Posterior cingulate gyrus (tissue), 11 donors: ENCODE data around the gene REST.
"Not testable (repeated sequence)": the region's sequence is repeated elsewhere in the genome, so short reads cannot be mapped to it uniquely, and the experiment has no call there.

Experiments used
- DNase-seq, 10 donors: peaks; one replicate each; pipeline versions ENCODE4 v3.0.0 to v3.0.0-alpha.2; 2020 to 2021; ENCODE audit warnings: mixed read lengths in 3 of 10
- intact Hi-C: fragments of 100-400 bp; cut with DNase I; formaldehyde crosslinking; loops from one replicate; pipeline ENCODE4 v1.15.1; 2023

The REST gene, protein sequence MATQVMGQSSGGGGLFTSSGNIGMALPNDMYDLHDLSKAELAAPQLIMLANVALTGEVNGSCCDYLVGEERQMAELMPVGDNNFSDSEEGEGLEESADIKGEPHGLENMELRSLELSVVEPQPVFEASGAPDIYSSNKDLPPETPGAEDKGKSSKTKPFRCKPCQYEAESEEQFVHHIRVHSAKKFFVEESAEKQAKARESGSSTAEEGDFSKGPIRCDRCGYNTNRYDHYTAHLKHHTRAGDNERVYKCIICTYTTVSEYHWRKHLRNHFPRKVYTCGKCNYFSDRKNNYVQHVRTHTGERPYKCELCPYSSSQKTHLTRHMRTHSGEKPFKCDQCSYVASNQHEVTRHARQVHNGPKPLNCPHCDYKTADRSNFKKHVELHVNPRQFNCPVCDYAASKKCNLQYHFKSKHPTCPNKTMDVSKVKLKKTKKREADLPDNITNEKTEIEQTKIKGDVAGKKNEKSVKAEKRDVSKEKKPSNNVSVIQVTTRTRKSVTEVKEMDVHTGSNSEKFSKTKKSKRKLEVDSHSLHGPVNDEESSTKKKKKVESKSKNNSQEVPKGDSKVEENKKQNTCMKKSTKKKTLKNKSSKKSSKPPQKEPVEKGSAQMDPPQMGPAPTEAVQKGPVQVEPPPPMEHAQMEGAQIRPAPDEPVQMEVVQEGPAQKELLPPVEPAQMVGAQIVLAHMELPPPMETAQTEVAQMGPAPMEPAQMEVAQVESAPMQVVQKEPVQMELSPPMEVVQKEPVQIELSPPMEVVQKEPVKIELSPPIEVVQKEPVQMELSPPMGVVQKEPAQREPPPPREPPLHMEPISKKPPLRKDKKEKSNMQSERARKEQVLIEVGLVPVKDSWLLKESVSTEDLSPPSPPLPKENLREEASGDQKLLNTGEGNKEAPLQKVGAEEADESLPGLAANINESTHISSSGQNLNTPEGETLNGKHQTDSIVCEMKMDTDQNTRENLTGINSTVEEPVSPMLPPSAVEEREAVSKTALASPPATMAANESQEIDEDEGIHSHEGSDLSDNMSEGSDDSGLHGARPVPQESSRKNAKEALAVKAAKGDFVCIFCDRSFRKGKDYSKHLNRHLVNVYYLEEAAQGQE

GRCh38 chr4:56907489-56908205 is at the start of gene REST:
Gene REST, plus strand, starts transcription at chr4:56907900. Its CDS starts 2,739 bp downstream, at chr4:56910639.
- peak in 9 of 10 donors; percentile 22 to 93 (median 48) for DNase-seq
- intact Hi-C loops: loop anchor here (1.0 kb wide), 1 partner anchor 70 kb away; the partner anchor contains the start of gene NOA1

DNA sequence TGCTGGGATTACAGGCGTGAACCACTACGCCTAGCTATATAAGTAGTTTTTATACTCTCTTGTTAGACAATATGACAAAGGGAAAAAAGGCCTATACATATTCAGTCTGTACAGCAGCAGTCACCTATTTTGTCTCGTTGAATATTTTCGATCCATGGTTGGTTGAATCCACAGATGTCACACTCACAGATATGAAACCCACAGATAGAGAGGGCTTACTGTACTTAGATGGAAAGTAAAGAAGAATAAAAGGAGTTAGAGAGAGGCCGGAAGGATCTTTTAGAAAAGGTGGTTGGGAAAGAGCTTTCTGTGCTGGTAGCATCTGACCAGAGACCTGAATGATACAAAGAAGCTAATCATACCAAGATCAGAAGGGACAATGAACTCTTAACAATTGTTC is 47.9 kb upstream of the REST start:
- intact Hi-C loops: no loop called here

DNA sequence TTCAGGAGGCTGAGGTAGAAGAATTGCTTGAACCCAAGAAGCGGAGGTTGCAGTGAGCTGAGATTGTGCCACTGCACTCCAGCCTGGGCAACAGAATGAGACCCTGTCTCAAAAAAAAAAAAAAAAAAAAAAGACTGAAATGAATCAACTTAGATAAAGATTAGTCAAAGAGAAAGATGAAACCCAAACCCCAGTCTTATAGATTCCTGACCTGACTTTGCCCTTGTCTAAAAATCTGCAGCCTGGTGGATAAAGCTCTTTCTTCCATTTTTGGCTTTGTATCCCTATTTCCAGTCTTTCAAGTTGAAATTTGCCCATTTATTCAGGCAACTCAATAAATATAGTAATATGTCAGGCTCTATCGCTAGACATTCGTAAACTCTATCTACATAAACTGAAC is 46.9 kb upstream of the REST start:
- intact Hi-C loops: no loop called here
- DNase-seq: no peak

More for the DNA sequence above, 47.9 kb upstream of the REST start:
- no peak for DNase-seq

DNA sequence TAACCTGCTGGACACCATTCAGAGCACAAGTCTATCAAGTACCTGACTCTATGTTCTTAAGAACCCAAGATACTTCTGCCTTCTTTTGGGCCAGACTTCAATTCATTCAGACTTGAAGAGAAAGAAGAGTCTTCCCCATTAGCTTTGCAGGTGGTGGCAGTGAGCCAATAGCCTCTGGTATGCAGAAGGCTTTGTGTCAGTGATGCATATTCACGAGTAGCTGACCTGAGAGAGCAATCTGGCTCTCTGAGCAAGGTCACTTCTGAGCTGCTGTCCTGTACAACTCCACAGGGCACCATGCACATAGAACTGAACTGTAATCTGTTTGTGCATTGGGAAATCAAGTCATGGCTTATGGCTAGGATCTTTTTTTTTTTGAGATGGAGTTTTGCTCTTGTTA is 46.3 kb upstream of the REST start:
- no peak for DNase-seq
- intact Hi-C loops: no loop called here

DNA sequence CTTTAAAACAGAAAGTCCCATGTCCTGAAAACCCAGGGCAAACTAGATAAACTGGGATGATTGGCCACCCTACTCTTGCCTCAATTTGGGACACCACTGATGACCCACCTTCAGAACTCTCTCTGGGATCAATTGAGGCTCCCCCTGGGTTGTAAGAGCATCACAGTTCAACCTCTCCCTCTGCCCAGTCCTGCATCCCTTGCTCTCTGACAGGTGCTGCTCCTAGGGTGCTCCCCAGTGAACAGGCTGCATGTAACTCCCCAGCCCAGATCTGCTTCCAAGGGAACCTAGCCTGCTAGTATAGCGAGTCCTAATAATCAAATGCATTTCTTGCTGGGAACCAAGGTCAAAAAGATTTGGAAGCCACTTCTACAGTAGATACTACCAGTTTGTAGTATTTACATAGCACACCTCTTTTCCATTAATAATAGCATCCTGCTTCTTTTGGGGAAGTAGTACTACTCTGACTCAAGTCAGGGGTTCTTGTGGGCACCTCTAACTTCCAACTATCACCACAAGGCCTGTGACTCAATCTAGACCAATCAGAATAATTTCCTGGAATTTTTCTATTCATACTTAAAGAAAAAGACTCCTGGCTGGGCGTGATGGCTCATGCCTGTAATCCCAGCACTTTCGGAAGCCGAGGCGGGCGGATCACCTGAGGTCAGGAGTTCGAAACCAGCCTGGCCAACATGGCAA is 44.1 kb upstream of the REST start:
- DNase-seq: no peak
- intact Hi-C loops: no loop called here

- no peak for DNase-seq
- intact Hi-C loops: no loop called here
Observed at GRCh38 chr4:56870946-56871345, 36.8 kb upstream of the REST start.

DNA sequence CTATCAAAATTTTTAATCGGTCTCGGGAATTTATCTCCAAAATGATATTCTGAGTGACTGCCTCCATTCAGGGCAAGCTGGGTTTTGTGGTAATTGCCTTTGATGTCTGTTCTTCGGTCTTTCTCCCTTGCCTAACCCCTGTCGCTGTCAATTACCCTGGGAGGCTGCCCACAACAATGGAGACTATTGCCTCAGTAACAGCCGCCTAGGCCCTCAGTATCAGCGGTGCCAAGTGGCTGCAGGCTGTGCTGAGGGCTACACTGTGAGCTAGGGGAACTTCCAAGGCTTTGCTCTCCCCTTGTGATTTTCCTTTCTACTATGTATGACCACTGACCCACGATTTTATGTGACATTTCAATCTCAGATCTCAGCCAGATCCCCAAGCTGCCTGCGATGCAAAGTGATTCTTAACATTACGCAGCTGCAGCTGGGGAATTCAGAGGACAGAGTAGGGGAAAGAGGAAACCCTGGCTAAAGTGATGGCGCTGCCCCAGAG is 36.3 kb upstream of the REST start:
- DNase-seq: peak in 5 of 10 donors; percentile 18 to 47 (median 19)
- intact Hi-C loops: no loop called here

DNA sequence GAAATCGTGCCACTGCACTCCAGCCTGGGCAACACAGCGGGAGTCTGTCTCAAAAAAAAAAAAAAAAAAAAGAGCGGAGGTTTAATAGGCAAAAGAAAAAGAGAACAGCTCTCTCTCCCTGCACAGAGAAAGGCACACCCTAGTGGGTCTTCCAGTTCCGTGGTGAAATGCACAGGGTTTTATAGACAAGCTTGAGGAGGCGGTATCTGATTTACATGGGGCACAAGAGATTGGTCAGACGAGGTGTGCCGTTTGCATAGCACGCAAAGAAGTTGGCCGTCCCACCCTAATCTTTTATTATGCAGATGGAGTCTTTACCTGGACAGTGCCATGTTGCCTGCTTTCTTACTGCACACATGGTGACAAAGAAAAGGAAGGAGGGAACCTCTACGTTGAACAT is 33.5 kb upstream of the REST start:
- DNase-seq: no peak
- intact Hi-C loops: no loop called here

- no peak for DNase-seq
- intact Hi-C loops: no loop called here
Observed at GRCh38 chr4:56874923-56875322, 32.8 kb upstream of the REST start.

DNA sequence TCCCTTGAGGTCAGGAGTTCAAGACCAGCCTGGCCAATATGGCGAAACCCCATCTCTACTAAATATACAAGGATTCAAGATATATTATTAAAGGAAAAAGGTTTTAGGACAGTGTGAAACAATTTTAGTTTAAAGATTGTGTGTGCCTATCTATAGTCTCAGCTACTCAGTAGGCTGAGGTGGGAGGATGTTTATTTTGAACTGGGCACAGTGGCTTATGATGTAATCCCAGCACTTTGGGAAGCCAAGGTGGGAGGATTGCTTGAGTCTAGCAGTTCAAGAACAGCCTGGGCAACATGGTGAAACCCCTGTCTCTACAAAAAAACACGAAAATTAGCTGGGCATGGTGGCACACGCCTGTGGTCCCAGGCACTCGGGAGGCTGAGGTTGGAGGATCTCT is 31.4 kb upstream of the REST start:
- intact Hi-C loops: no loop called here
- DNase-seq: no peak

DNA sequence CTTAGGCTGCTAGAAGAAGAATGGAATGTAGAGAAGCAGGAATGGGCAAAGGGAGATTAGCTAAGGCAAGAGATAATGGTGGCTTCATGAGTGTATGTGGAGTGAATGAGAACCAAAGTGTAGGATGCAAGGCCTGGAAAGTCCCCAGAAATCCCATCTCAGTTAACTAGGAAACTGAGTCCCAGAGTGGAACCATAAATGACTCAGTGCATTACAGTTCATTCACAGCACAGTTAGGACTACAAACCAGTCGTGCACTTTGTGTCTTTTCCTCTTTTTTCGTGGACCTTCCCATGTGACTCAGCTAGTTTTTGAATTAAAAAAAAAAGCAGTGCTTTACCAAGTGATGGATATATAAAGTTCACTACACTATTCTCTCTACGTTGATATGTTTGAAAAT is 27.7 kb upstream of the REST start:
- no peak for DNase-seq
- intact Hi-C loops: no loop called here

- DNase-seq: no peak
- intact Hi-C loops: no loop called here
Observed at GRCh38 chr4:56880572-56880971, 27.1 kb upstream of the REST start.

- DNase-seq: not testable (repeated sequence)
Observed at GRCh38 chr4:56884511-56884910, 23.2 kb upstream of the REST start.

DNA sequence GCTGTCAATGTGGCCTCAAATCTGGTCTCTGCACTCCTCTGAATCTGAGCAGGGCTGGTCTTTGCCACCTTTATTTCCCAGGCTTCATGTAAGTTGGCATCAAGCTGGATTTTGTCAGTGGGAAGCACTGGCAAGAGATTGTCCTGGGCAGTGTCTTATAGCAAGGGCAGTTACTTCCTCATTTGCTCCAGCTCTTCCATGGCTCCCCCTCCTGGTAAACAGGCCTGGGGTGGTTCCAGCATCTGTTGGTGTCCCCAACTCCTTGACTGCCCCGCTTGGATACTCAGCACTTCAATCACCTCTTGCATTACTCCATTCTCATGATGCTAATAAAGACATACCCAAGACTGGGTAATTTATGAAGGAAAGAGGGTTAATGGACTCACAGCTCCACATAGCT is 15.0 kb upstream of the REST start:
- intact Hi-C loops: no loop called here
- no peak for DNase-seq

More at GRCh38 chr4:56884511-56884910, 23.2 kb upstream of the REST start:
- intact Hi-C loops: not testable (repeated sequence)

DNA sequence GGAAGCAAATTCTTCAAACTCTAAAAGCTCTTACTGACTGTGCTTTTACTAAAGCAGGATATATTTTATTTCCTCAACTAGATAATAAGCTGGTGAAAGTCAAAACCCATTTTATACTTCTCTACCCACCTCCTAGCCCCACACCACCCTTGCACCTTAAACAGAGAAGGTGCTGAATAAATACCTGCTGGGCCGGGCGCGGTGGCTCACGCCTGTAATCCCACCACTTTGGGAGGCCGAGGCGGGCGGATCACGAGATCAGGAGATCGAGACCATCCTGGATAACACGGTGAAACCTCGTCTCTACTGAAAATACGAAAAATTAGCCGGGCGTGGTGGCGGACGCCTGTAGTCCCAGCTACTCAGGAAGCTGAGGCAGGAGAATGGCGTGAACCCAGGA is 9.9 kb upstream of the REST start:
- intact Hi-C loops, DNase-seq: not testable (repeated sequence)

GRCh38 chr4:56900186-56900585 is 7.5 kb upstream of the REST start:
- DNase-seq, intact Hi-C loops: not testable (repeated sequence)

GRCh38 chr4:56902703-56903102 is 5.0 kb upstream of the REST start:
- no peak for DNase-seq
- intact Hi-C loops: no loop called here

- intact Hi-C loops: no loop called here
- DNase-seq: no peak
Observed at GRCh38 chr4:56905796-56906195, 1.9 kb upstream of the REST start.
